Right lobe of liver (tissue), 6 donors: Measurements from ENCODE around the gene VMP1. TPM values are rescaled to one million over a fixed set of nuclear protein-coding genes. Genes with fewer than 3 reads are reported as not detected.
A peak's percentile ranks its signal among the peaks of the same experiment; 100 is the strongest.

Experiments
- ATAC-seq, 4 donors: fragments of 200-7000 bp; cut with Tn5 transposase; one replicate each; pipeline ENCODE4 v1.9.1; 2020; ENCODE audit warnings: mild to moderate bottlenecking in 4 of 4, moderate library complexity in 4 of 4
- DNase-seq, 3 donors: peaks; one replicate each; pipeline ENCODE4 v3.0.0-alpha.2; 2020
- H3K27ac ChIP-seq, 3 donors: fragments of 200-600 bp; one replicate each; pipeline ENCODE4 v1.8.0; 2022
- H3K27me3 ChIP-seq, 2 donors: fragments of 200-600 bp; one replicate each; pipeline ENCODE4 v1.8.0; 2022
- H3K36me3 ChIP-seq, 4 donors: fragments of 200-600 bp; sonication (generic) in 1 of 4; one replicate each; pipeline versions ENCODE4 v1.5.1 to v1.8.0; 2017 to 2022; ENCODE audit warnings: control low read depth in 1 of 4
- H3K4me1 ChIP-seq, 4 donors: fragments of 200-600 bp; sonication (generic) in 1 of 4; one replicate each; pipeline versions ENCODE4 v1.5.1 to v1.8.0; 2017 to 2022; ENCODE audit warnings: control low read depth in 1 of 4
- H3K4me3 ChIP-seq, 3 donors: fragments of 200-600 bp; one replicate each; pipeline ENCODE4 v1.8.0; 2022
- H3K9me3 ChIP-seq, 4 donors: fragments of 200-600 bp; sonication (generic) in 1 of 4; one replicate each; pipeline versions ENCODE4 v1.5.1 to v1.8.0; 2017 to 2022; ENCODE audit warnings: control low read depth in 1 of 4
- POLR2A ChIP-seq: fragments of 450-650 bp; IDR thresholded peaks from one replicate; pipeline ENCODE4 v1.6.1; 2017; ENCODE audit warnings: antibody characterized with exemption, mild to moderate bottlenecking
- WGBS: methylation state at CpG from one replicate; pipeline ENCODE4 v1.1.6; 2018; ENCODE audit warnings: low coverage, low lambda C conversion rate; ENCODE audit not compliant: insufficient coverage; ENCODE audit errors: missing lambda C conversion rate; 5-methylcytosine and 5-hydroxymethylcytosine counted together
- intact Hi-C, 2 donors: fragments of 100-400 bp; cut with DNase I; formaldehyde crosslinking; loops; one replicate each; pipeline versions ENCODE4 v1.11.2 to v1.14.1; 2022
- total RNA-seq, 6 experiments: library from RNA; depleted of rRNA in 2 of 6; stranded (reverse); fragments of >200 nt in 2 of 6; fragmentation: NEBNext Ultra II Directional in 3 of 6; extraction: Animal tissue kit (Norgen Biotek cat#: 25700) in 3 of 6; gene quantifications; one replicate each; pipeline versions ENCODE4 v1.1.0 to v1.2.4, GENCODE V29; 2016 to 2023
- TF ChIP-seq, protein P1 (sequence below), 4 donors: fragments of 200-600 bp in 3 of 4; fragments of 450-650 bp in 1 of 4; IDR thresholded peaks; one replicate each; pipeline versions ENCODE4 v1.5.1 to v1.8.0; 2016 to 2022; ENCODE audit warnings: antibody characterized with exemption in 4 of 4, mild to moderate bottlenecking in 2 of 4
- donor health status: DM: no; HTN: yes; CAD: no.
- donor health status: DM: no; HTN: no; CAD: no.
- donor health status: DM: no; HTN: no; CAD: no.
- donor health status: DM: no; HTN: yes; CAD: no.
- donor health status: DM: no; HTN: yes; CAD: no.

The VMP1 gene
- total RNA-seq, 6 experiments from 2014 or later, result 56.9 to 247 (median 160) TPM

DNA sequence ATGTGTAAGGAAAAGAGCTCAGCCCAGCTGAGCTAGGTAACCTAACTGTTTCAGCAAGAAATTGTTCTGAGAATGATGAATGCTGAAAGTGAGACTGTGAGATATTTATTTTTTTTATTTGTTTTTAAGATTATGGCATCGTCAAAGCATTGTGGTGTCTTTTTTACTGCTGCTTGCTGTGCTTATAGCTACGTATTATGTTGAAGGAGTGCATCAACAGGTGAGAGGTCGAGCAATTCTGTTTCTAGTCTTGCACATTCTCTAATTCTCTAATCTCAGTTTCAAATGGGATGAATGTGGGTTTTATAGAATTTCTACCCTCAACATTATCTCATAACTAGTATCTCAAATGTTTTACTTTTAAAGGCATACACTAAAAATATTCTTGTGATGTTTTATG lies 29.9 kb downstream of the VMP1 start:
- H3K4me3 ChIP-seq, result no peak overlapping the region
- no peaks in the 10 kb centered on the region for H3K9me3 ChIP-seq
- no peaks in the 10 kb centered on the region for H3K4me1 ChIP-seq
- H3K27me3 ChIP-seq, result no peaks in the 10 kb centered on the region
- H3K36me3 ChIP-seq, result peaks cover 0 to 26% (median 5%) of the 10 kb centered on the region in 4 donors
- TF ChIP-seq POLR2A, result no peak
- TF ChIP-seq, protein P1, sequence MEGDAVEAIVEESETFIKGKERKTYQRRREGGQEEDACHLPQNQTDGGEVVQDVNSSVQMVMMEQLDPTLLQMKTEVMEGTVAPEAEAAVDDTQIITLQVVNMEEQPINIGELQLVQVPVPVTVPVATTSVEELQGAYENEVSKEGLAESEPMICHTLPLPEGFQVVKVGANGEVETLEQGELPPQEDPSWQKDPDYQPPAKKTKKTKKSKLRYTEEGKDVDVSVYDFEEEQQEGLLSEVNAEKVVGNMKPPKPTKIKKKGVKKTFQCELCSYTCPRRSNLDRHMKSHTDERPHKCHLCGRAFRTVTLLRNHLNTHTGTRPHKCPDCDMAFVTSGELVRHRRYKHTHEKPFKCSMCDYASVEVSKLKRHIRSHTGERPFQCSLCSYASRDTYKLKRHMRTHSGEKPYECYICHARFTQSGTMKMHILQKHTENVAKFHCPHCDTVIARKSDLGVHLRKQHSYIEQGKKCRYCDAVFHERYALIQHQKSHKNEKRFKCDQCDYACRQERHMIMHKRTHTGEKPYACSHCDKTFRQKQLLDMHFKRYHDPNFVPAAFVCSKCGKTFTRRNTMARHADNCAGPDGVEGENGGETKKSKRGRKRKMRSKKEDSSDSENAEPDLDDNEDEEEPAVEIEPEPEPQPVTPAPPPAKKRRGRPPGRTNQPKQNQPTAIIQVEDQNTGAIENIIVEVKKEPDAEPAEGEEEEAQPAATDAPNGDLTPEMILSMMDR (IDR thresholded peaks at IDR 0.05), result no peak
- ATAC-seq (no peak), DNase-seq (no peak)
- H3K27ac ChIP-seq, result no peak overlapping the region
- intact Hi-C loops, result no loop called here
- 100% methylated on average over 2 of the region's 3 CpGs for WGBS

DNA sequence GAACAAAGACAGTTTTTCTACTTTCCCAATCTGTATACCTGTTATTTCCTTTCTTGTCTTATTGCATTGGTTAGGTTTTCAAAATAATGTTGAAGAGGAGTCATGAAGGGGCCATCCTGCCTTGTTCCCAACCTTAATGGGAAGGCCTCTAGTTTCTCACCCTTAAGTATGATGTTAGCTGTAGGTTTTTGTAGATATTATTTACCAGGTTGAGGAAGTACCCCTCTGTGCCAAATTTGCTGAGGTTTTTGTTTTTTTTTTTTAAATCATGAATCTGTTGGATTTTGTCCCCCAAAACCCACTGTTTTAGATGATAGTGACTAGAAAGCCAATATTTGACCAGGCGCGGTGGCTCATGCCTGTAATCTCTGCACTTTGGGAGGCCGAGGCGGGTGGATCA lies 36.4 kb downstream of the VMP1 start:
- Histone ChIP-seq H3K9me3 (no peaks in the 10 kb centered on the region), H3K27me3 (no peaks in the 10 kb centered on the region), H3K27ac (no peak overlapping the region), H3K36me3 (peaks cover 0 to 15% (median under 1%) of the 10 kb centered on the region in 4 donors), H3K4me3 (no peak overlapping the region), H3K4me1 (no peaks in the 10 kb centered on the region)
- TF ChIP-seq, protein P1 (IDR thresholded peaks at IDR 0.05), result no peak
- TF ChIP-seq POLR2A, result no peak
- ATAC-seq (no peak), DNase-seq (no peak)
- WGBS, result no CpG with 5 or more reads among the region's 4 CpGs
- intact Hi-C loops, result no loop called here

DNA sequence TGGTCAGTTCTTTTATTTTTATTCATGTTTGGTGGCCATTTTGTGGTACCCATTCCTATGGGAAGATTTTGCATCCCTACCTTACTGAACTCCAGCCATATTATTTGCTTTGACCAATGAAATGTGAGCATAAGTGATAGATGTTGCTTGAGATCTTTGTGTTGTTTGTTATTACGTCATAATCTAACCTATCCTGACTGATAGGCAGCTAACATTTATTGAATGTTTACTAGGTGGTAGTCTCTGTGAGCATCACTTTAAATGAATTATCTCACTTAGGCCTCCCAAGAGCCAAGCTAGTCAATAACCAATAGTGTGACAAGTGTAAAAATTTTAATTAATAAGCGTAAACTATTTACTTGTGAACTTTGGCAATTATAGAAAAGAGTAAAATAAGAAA lies 37.6 kb downstream of the VMP1 start:
- ATAC-seq (no peak), DNase-seq (no peak)
- WGBS, result 88% methylated on average over 2 of the region's 2 CpGs
- H3K27me3 ChIP-seq, result no peaks in the 10 kb centered on the region
- no peaks in the 10 kb centered on the region for H3K9me3 ChIP-seq
- H3K4me1 ChIP-seq, result no peaks in the 10 kb centered on the region
- H3K27ac ChIP-seq, result no peak overlapping the region
- H3K36me3 ChIP-seq, result peaks cover 0 to 5% (median under 1%) of the 10 kb centered on the region in 4 donors
- no peak overlapping the region for H3K4me3 ChIP-seq
- intact Hi-C loops, result no loop called here
- TF ChIP-seq POLR2A, result no peak
- TF ChIP-seq, protein P1 (IDR thresholded peaks at IDR 0.05), result no peak

DNA sequence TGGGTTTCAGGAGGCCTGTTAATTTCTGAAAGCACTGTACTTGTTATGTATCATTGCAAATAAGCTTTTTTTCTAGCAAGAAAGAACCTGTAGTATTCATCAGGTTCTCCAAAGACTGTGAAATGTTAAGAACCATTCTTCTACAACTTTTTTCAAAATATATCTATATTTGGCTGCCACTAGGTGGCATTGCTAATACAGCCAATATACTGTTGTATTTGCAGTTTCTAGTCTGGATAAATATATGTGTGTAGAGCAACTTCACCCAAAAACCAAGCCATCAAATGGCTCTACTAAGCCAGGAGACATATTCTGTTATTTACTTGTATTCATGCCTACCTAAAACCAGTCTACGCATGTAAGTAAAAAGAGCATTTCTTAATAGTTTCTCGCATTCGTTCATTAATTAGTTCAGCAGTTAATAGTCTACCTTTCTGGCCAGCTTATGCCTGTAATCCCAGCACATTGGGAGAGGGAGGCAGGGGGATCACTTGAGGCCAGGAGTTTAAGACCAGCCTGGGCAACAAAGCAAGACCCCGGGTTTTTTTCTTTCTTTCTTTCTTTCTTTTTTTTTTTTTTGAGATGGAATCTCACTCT lies 39.5 kb downstream of the VMP1 start:
- WGBS, result 90% methylated on average over 4 of the region's 4 CpGs
- peak; percentile 47 to 74 (median 60) for ATAC-seq
- Histone ChIP-seq H3K36me3 (peaks cover 0 to 2% (median 0%) of the 10 kb centered on the region in 4 donors), H3K4me1 (peaks cover 0 to 8% (median 2%) of the 10 kb centered on the region in 4 donors), H3K27me3 (no peaks in the 10 kb centered on the region), H3K27ac (no peak overlapping the region), H3K9me3 (no peaks in the 10 kb centered on the region), H3K4me3 (no peak overlapping the region)
- no peak for DNase-seq
- intact Hi-C loops, result no loop called here
- TF ChIP-seq POLR2A, result no peak
- TF ChIP-seq, protein P1 (IDR thresholded peaks at IDR 0.05), result peak; percentile 66 to 75 (median 70)
